ENCODE data around the gene WASF3.

DNA sequence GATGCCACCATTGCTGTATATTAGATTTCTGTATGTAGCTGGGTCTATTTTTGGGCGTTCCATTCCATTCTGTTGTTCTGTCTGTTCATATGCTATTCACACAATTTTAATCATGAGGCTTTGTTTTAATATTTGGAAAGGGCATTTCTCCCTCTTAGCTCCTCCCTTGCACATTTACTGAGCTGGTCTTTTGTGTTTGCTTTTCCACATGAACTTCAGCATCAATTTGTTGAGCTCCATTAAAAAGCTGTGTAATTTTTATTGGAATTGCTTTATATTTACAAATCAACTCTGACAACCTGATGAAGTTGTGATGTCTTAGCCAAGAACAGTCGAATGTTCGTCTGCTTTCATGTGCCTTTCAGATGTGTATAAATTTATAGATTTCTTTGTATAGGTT is 14.0 kb downstream of the WASF3 start:
- TF ChIP-seq, protein P1, sequence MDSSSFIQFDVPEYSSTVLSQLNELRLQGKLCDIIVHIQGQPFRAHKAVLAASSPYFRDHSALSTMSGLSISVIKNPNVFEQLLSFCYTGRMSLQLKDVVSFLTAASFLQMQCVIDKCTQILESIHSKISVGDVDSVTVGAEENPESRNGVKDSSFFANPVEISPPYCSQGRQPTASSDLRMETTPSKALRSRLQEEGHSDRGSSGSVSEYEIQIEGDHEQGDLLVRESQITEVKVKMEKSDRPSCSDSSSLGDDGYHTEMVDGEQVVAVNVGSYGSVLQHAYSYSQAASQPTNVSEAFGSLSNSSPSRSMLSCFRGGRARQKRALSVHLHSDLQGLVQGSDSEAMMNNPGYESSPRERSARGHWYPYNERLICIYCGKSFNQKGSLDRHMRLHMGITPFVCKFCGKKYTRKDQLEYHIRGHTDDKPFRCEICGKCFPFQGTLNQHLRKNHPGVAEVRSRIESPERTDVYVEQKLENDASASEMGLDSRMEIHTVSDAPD (CRISPR knock-in tag; IDR thresholded peaks at IDR 0.05): no peak
- no peak for TF ChIP-seq MAFK (conservative IDR thresholded peaks at IDR 0.05 in 1 of 2, IDR thresholded peaks at IDR 0.05 in 1 of 2; ENCODE audit: low read length in 2 of 2)
- no peak for TF ChIP-seq TAF1 (CRISPR knock-in tag; IDR thresholded peaks at IDR 0.05)
- TF ChIP-seq SP5 (CRISPR knock-in tag; IDR thresholded peaks at IDR 0.05; ENCODE audit: borderline replicate concordance, low read depth): no peak

Data from HepG2 (cell line).